Measurements from ENCODE around the gene MAPK6.
"Not testable (repeated sequence)": the region's sequence is repeated elsewhere in the genome, so short reads cannot be mapped to it uniquely, and the experiment has no call there.

Gene MAPK6

GRCh38 chr15:52080031-52080430 is 61.0 kb downstream of the MAPK6 start:
- DNase-seq (ENCODE audit: low spot score): no peak

GRCh38 chr15:52080706-52081392 is 61.8 kb downstream of the MAPK6 start:
- no peak for DNase-seq (ENCODE audit: low spot score)

- no peak for DNase-seq (ENCODE audit: low spot score)
These were observed 63.4 kb downstream of the MAPK6 start for GRCh38 chr15:52082197-52083036.

- not testable (repeated sequence) for DNase-seq (ENCODE audit: low spot score)
These were observed 64.0 kb downstream of the MAPK6 start for GRCh38 chr15:52083037-52083359.

GRCh38 chr15:52083603-52084002 is 64.6 kb downstream of the MAPK6 start:
- no peak for DNase-seq (ENCODE audit: low spot score)

- no peak for DNase-seq (ENCODE audit: low spot score)
These were observed 66.3 kb downstream of the MAPK6 start for GRCh38 chr15:52085299-52085698.

GRCh38 chr15:52086011-52086786 is 67.2 kb downstream of the MAPK6 start:
- DNase-seq (ENCODE audit: low spot score): no peak

GRCh38 chr15:52090193-52090592 is 71.2 kb downstream of the MAPK6 start:
- DNase-seq (ENCODE audit: low spot score): no peak

GRCh38 chr15:52093167-52093538 is 74.1 kb downstream of the MAPK6 start:
- DNase-seq (ENCODE audit: low spot score): no peak

- DNase-seq (ENCODE audit: low spot score): peak; percentile 73
These were observed 74.8 kb downstream of the MAPK6 start for GRCh38 chr15:52093539-52094510.

- DNase-seq (ENCODE audit: low spot score): no peak
These were observed 76.0 kb downstream of the MAPK6 start for GRCh38 chr15:52094811-52095584.

- DNase-seq (ENCODE audit: low spot score): peak; percentile 47
These were observed 76.7 kb downstream of the MAPK6 start for GRCh38 chr15:52095597-52096262.

- not testable (repeated sequence) for DNase-seq (ENCODE audit: low spot score)
These were observed 77.5 kb downstream of the MAPK6 start for GRCh38 chr15:52096536-52096935.

GRCh38 chr15:52097180-52097579 is 78.2 kb downstream of the MAPK6 start:
- no peak for DNase-seq (ENCODE audit: low spot score)

- DNase-seq (ENCODE audit: low spot score): no peak
These were observed 79.3 kb downstream of the MAPK6 start for GRCh38 chr15:52098323-52098722.

GRCh38 chr15:52099651-52100272 is 80.7 kb downstream of the MAPK6 start:
- DNase-seq (ENCODE audit: low spot score): no peak

- peak; percentile 61 for DNase-seq (ENCODE audit: low spot score)
These were observed 81.9 kb downstream of the MAPK6 start for GRCh38 chr15:52100807-52101442.

GRCh38 chr15:52101542-52102323 is 82.7 kb downstream of the MAPK6 start:
- no peak for DNase-seq (ENCODE audit: low spot score)
